ENCODE results near the gene HEXD. TPM values are rescaled to one million over a fixed set of nuclear protein-coding genes. Genes with fewer than 3 reads are reported as not detected.

Gene HEXD
- total RNA-seq, 2 donors from 2014 or later, result 76.1 to 145 TPM

- intact Hi-C loops (cut with DNase I), result no loop called here
- Histone ChIP-seq H3K9me3 (no peaks in the 10 kb centered on the region), H3K27ac (no peak overlapping the region), H3K27me3 (replicated peaks; ENCODE audit: insufficient read depth) (no peaks in the 10 kb centered on the region), H3K36me3 (peaks cover 0 to 5% of the 10 kb centered on the region in 2 donors), H3K4me1 (replicated peaks) (no peaks in the 10 kb centered on the region), H3K4me3 (no peak overlapping the region)
- TF ChIP-seq POLR2A (IDR thresholded peaks at IDR 0.05) (no peak), CTCF (IDR thresholded peaks at IDR 0.05) (peak; percentile 19 to 61 (median 54)), POLR2AphosphoS5 (IDR thresholded peaks at IDR 0.05) (no peak)
- DNase-seq (ENCODE audit: low spot score), result no peak
- WGBS, result 80% methylated on average over 25 of the region's 25 CpGs
Observed at GRCh38 chr17:82424001-82424862, 6.1 kb downstream of the HEXD start.

- no peaks in the 10 kb centered on the region for H3K4me1 ChIP-seq (replicated peaks)
- no peaks in the 10 kb centered on the region for H3K27me3 ChIP-seq (replicated peaks; ENCODE audit: insufficient read depth)
- H3K27ac ChIP-seq, result no peak overlapping the region
- WGBS, result 92% methylated on average over 2 of the region's 2 CpGs
- no peak for TF ChIP-seq POLR2AphosphoS5 (IDR thresholded peaks at IDR 0.05)
- H3K4me3 ChIP-seq, result no peak overlapping the region
- H3K36me3 ChIP-seq, result peaks cover 0 to 5% of the 10 kb centered on the region in 2 donors
- H3K9me3 ChIP-seq, result no peaks in the 10 kb centered on the region
- no peak for DNase-seq (ENCODE audit: low spot score)
- intact Hi-C loops (cut with DNase I), result no loop called here
Observed at GRCh38 chr17:82424863-82425159, 6.7 kb downstream of the HEXD start.

GRCh38 chr17:82428546-82428945 is 10.4 kb downstream of the HEXD start:
- Histone ChIP-seq H3K27me3 (replicated peaks; ENCODE audit: insufficient read depth) (no peaks in the 10 kb centered on the region), H3K4me1 (replicated peaks) (no peaks in the 10 kb centered on the region), H3K27ac (no peak overlapping the region), H3K4me3 (no peak overlapping the region), H3K9me3 (no peaks in the 10 kb centered on the region), H3K36me3 (no peaks in the 10 kb centered on the region)
- DNase-seq (ENCODE audit: low spot score), result no peak
- TF ChIP-seq POLR2A (IDR thresholded peaks at IDR 0.05), result no peak
- no peak for TF ChIP-seq POLR2AphosphoS5 (IDR thresholded peaks at IDR 0.05)
- TF ChIP-seq CTCF (IDR thresholded peaks at IDR 0.05), result no peak
- intact Hi-C loops (cut with DNase I), result no loop called here
- 98% methylated on average over 3 of the region's 3 CpGs for WGBS

- H3K4me3 ChIP-seq, result no peak overlapping the region
- H3K9me3 ChIP-seq, result no peaks in the 10 kb centered on the region
- no peaks in the 10 kb centered on the region for H3K27me3 ChIP-seq (replicated peaks; ENCODE audit: insufficient read depth)
- DNase-seq (ENCODE audit: low spot score), result no peak
- no peaks in the 10 kb centered on the region for H3K4me1 ChIP-seq (replicated peaks)
- WGBS, result 81% methylated on average over 7 of the region's 7 CpGs
- no peaks in the 10 kb centered on the region for H3K36me3 ChIP-seq
- TF ChIP-seq POLR2AphosphoS5 (IDR thresholded peaks at IDR 0.05) (no peak), POLR2A (IDR thresholded peaks at IDR 0.05) (no peak), CTCF (IDR thresholded peaks at IDR 0.05) (no peak)
- intact Hi-C loops (cut with DNase I), result no loop called here
- no peak overlapping the region for H3K27ac ChIP-seq
Observed at GRCh38 chr17:82429824-82430223, 11.7 kb downstream of the HEXD start.

GRCh38 chr17:82432017-82432416 is 13.9 kb downstream of the HEXD start:
- no peaks in the 10 kb centered on the region for H3K27me3 ChIP-seq (replicated peaks; ENCODE audit: insufficient read depth)
- DNase-seq (ENCODE audit: low spot score), result no peak
- no peaks in the 10 kb centered on the region for H3K36me3 ChIP-seq
- intact Hi-C loops (cut with DNase I), result no loop called here
- H3K4me3 ChIP-seq, result no peak overlapping the region
- no peak overlapping the region for H3K27ac ChIP-seq
- 80% methylated on average over 8 of the region's 8 CpGs for WGBS
- H3K9me3 ChIP-seq, result no peaks in the 10 kb centered on the region
- TF ChIP-seq POLR2A (IDR thresholded peaks at IDR 0.05), result no peak
- TF ChIP-seq CTCF (IDR thresholded peaks at IDR 0.05), result no peak
- no peak for TF ChIP-seq POLR2AphosphoS5 (IDR thresholded peaks at IDR 0.05)
- no peaks in the 10 kb centered on the region for H3K4me1 ChIP-seq (replicated peaks)
